BE2C (cell line): Measurements from ENCODE around the gene MYH14.

Source experiments
- DNase-seq: peaks from one replicate; pipeline ENCODE4 v3.0.0-alpha.2; 2020
- H3K27me3 ChIP-seq: fragments of 250-450 bp; sonication (Bioruptor Pico); 2 replicates; pipeline ENCODE4 v1.5.1; 2020; ENCODE audit warnings: mild to moderate bottlenecking
- H3K36me3 ChIP-seq: fragments of 250-450 bp; sonication (Bioruptor Pico); 2 replicates; pipeline ENCODE4 v1.5.1; 2020; ENCODE audit warnings: mild to moderate bottlenecking
- H3K4me1 ChIP-seq: fragments of 250-450 bp; sonication (Bioruptor Pico); 2 replicates; pipeline ENCODE4 v1.5.1; 2020
- H3K4me3 ChIP-seq: 2 replicates; pipeline ENCODE4 v1.5.1; 2011; ENCODE audit warnings: low read depth, low read length
- H3K9me3 ChIP-seq: fragments of 250-450 bp; sonication (Bioruptor Pico); 2 replicates; pipeline ENCODE4 v1.5.1; 2020
- CTCF ChIP-seq: IDR thresholded peaks from 2 replicates; pipeline ENCODE4 v1.5.1; 2012; ENCODE audit warnings: mild to moderate bottlenecking, low read depth, low read length

Gene MYH14

GRCh38 chr19:50300814-50301606, 97.6 kb downstream of the MYH14 start:
- no peaks in the 10 kb centered on the region for H3K4me1 ChIP-seq
- no peaks in the 10 kb centered on the region for H3K9me3 ChIP-seq
- H3K36me3 ChIP-seq: no peaks in the 10 kb centered on the region
- no peak for TF ChIP-seq CTCF
- no peak overlapping the region for H3K4me3 ChIP-seq
- no peaks in the 10 kb centered on the region for H3K27me3 ChIP-seq
- DNase-seq: no peak

GRCh38 chr19:50301607-50301971, 98.2 kb downstream of the MYH14 start:
- Histone ChIP-seq H3K27me3 (no peaks in the 10 kb centered on the region), H3K36me3 (no peaks in the 10 kb centered on the region), H3K4me1 (no peaks in the 10 kb centered on the region), H3K4me3 (no peak overlapping the region), H3K9me3 (no peaks in the 10 kb centered on the region)
- no peak for TF ChIP-seq CTCF
- no peak for DNase-seq

GRCh38 chr19:50303558-50303957, 100.1 kb downstream of the MYH14 start:
- Histone ChIP-seq H3K27me3 (no peaks in the 10 kb centered on the region), H3K36me3 (no peaks in the 10 kb centered on the region), H3K4me3 (no peak overlapping the region), H3K9me3 (no peaks in the 10 kb centered on the region; the same call in 1 of the 2 replicates), H3K4me1 (no peaks in the 10 kb centered on the region)
- DNase-seq: no peak
- no peak for TF ChIP-seq CTCF

- no peaks in the 10 kb centered on the region for H3K36me3 ChIP-seq
- no peak for DNase-seq
- H3K4me1 ChIP-seq: no peaks in the 10 kb centered on the region
- H3K27me3 ChIP-seq: peaks cover 9% of the 10 kb centered on the region
- no peaks in the 10 kb centered on the region; the same call in 1 of the 2 replicates for H3K9me3 ChIP-seq
- H3K4me3 ChIP-seq: no peak overlapping the region
- no peak for TF ChIP-seq CTCF
Measured at GRCh38 chr19:50308991-50309390, 105.6 kb downstream of the MYH14 start.

- peaks cover 12% of the 10 kb centered on the region for H3K27me3 ChIP-seq
- no peaks in the 10 kb centered on the region for H3K4me1 ChIP-seq
- no peak overlapping the region for H3K4me3 ChIP-seq
- no peak for TF ChIP-seq CTCF
- no peaks in the 10 kb centered on the region; the same call in 1 of the 2 replicates for H3K9me3 ChIP-seq
- DNase-seq: no peak
- no peaks in the 10 kb centered on the region for H3K36me3 ChIP-seq
Measured at GRCh38 chr19:50309396-50310125, 106.1 kb downstream of the MYH14 start.
